Smooth muscle cell (in vitro differentiated cells): ENCODE measurements around the gene VPREB3. TPM values are rescaled to one million over a fixed set of nuclear protein-coding genes. Genes with fewer than 3 reads are reported as not detected.

ENCODE experiments used
- DNase-seq: peaks from one replicate; lab custom pipeline; 2025; ENCODE audit not compliant: unreplicated experiment; lab: John Stamatoyannopoulos, UW
- H2AFZ ChIP-seq: fragments of 200-600 bp; sonication (generic); 2 replicates; pipeline ENCODE4 v1.6.0; 2016; ENCODE audit warnings: antibody characterized with exemption, low read depth, mild to moderate bottlenecking
- H3F3A ChIP-seq: fragments of 200-600 bp; sonication (generic); 2 replicates; pipeline ENCODE4 v1.6.0; 2017; ENCODE audit warnings: antibody characterized with exemption, low read depth
- H3K27ac ChIP-seq: fragments of 200-600 bp; sonication (generic); 2 replicates; pipeline ENCODE4 v1.5.1; 2016; ENCODE audit warnings: low read depth, mild to moderate bottlenecking
- H3K27me3 ChIP-seq: fragments of 200-600 bp; sonication (generic); 2 replicates; pipeline ENCODE4 v1.6.1; 2016; ENCODE audit warnings: low read depth, mild to moderate bottlenecking
- H3K36me3 ChIP-seq: fragments of 200-600 bp; sonication (generic); 2 replicates; pipeline ENCODE4 v1.5.1; 2016; ENCODE audit warnings: low read depth
- H3K4me1 ChIP-seq: fragments of 200-600 bp; sonication (generic); 2 replicates; pipeline ENCODE4 v1.5.1; 2016; ENCODE audit warnings: low read depth
- H3K4me2 ChIP-seq: fragments of 200-600 bp; sonication (generic); 2 replicates; pipeline ENCODE4 v1.6.0; 2016; ENCODE audit warnings: mild to moderate bottlenecking
- H3K4me3 ChIP-seq: fragments of 200-600 bp; sonication (generic); 2 replicates; pipeline ENCODE4 v1.5.1; 2016; ENCODE audit warnings: mild to moderate bottlenecking
- H3K79me2 ChIP-seq: fragments of 200-600 bp; sonication (generic); 2 replicates; pipeline ENCODE4 v1.6.0; 2016; ENCODE audit warnings: low read depth, mild to moderate bottlenecking
- H3K9ac ChIP-seq: fragments of 200-600 bp; sonication (generic); 2 replicates; pipeline ENCODE4 v1.6.0; 2016; ENCODE audit warnings: low read depth
- H3K9me3 ChIP-seq: fragments of 200-600 bp; sonication (generic); replicated peaks from 2 replicates; pipeline ENCODE4 v1.5.1; 2016; ENCODE audit warnings: low read depth
- H4K20me1 ChIP-seq: fragments of 200-600 bp; sonication (generic); 2 replicates; pipeline ENCODE4 v1.6.0; 2016; ENCODE audit warnings: low read depth
- WGBS: methylation state at CpG from one replicate; pipeline ENCODE4 v1.1.7; 2016; ENCODE audit warnings: low lambda C conversion rate; 5-methylcytosine and 5-hydroxymethylcytosine counted together
- polyA plus RNA-seq: library from polyadenylated mRNA; unstranded; fragments of >200 nt; fragmentation: Nextera tagmentation; extraction: Ambion mirVana; gene quantifications from 2 replicates; pipeline ENCODE4 v1.2.1, GENCODE V29; 2016
- total RNA-seq: library from RNA; depleted of rRNA; stranded (reverse); fragments of >200 nt; gene quantifications from 2 replicates; pipeline ENCODE4 v1.2.3, GENCODE V29; 2014
- TF ChIP-seq, protein P1 (sequence below): fragments of 200-600 bp; sonication (generic); IDR thresholded peaks from 2 replicates; pipeline ENCODE4 v1.5.1; 2017; ENCODE audit warnings: borderline replicate concordance, mild to moderate bottlenecking, antibody characterized with exemption; ENCODE audit not compliant: insufficient read depth, poor library complexity, severe bottlenecking

The VPREB3 gene
- total and polyA plus RNA-seq, 2 experiments from 2014 or later = not detected

DNA sequence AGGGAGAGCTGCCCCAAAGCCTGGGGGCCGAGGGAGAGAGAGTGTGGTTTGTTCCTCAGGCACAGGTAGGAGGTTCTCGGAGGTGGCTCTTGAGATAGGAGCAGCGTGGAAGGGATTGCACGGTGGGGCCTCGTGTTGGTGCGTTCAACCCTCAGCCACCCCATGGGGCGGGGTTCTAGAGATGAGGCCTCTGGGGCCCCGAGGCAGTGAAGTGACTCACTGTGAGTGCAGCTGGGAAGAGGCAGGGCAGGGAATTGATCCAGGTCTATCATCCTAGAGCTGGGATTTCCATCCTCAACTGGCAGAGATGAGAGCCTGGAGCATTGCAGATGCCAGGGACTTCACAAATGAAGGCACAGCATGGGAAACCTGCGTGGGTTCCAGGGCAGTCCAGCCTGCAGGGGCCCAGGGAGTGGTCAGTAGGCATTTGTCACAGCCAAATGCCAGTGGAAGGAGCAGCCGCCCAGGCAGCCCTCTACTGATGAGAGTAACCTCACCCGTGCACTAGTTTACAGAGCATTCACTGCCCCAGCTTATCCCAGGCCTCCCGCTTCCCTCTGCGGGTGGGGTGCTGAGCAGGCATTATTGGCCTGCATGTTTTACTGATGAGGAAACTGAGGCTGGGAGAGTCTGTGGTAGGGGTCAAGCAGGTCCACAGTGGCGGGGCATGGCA is 27.4 kb upstream of the VPREB3 start:
- no peak for DNase-seq
- no peak overlapping the region for H2AFZ ChIP-seq
- no peaks in the 10 kb centered on the region for H3K79me2 ChIP-seq
- no peaks in the 10 kb centered on the region for H3K27me3 ChIP-seq
- H3K9me3 ChIP-seq = no peaks in the 10 kb centered on the region
- 63% methylated on average over 14 of the region's 14 CpGs for WGBS
- H3K4me1 ChIP-seq = peaks cover 5% of the 10 kb centered on the region
- H3K27ac ChIP-seq = no peak overlapping the region
- no peaks in the 10 kb centered on the region for H3F3A ChIP-seq
- H3K4me2 ChIP-seq = peak overlapping the region; percentile 51
- TF ChIP-seq, protein P1, sequence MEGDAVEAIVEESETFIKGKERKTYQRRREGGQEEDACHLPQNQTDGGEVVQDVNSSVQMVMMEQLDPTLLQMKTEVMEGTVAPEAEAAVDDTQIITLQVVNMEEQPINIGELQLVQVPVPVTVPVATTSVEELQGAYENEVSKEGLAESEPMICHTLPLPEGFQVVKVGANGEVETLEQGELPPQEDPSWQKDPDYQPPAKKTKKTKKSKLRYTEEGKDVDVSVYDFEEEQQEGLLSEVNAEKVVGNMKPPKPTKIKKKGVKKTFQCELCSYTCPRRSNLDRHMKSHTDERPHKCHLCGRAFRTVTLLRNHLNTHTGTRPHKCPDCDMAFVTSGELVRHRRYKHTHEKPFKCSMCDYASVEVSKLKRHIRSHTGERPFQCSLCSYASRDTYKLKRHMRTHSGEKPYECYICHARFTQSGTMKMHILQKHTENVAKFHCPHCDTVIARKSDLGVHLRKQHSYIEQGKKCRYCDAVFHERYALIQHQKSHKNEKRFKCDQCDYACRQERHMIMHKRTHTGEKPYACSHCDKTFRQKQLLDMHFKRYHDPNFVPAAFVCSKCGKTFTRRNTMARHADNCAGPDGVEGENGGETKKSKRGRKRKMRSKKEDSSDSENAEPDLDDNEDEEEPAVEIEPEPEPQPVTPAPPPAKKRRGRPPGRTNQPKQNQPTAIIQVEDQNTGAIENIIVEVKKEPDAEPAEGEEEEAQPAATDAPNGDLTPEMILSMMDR = no peak
- H3K36me3 ChIP-seq = no peaks in the 10 kb centered on the region
- no peak overlapping the region for H3K4me3 ChIP-seq
- H4K20me1 ChIP-seq = no peaks in the 10 kb centered on the region
- H3K9ac ChIP-seq = no peak overlapping the region

DNA sequence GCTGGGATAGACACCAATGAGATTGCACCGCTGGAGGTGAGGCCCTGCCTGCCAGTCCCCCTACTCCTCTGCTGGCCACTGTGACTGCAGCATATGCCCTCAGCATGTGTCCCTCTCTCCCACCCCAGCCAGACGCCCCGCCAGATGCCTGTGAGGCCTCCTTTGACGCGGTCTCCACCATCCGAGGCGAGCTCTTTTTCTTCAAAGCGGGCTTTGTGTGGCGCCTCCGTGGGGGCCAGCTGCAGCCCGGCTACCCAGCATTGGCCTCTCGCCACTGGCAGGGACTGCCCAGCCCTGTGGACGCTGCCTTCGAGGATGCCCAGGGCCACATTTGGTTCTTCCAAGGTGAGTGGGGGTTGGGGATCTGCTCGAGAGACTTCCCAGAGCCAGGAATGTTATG is 26.8 kb upstream of the VPREB3 start:
- TF ChIP-seq, protein P1 = no peak
- Histone ChIP-seq H3K27me3 (no peaks in the 10 kb centered on the region), H3F3A (no peaks in the 10 kb centered on the region), H3K9ac (no peak overlapping the region), H3K9me3 (no peaks in the 10 kb centered on the region), H4K20me1 (no peaks in the 10 kb centered on the region), H3K36me3 (no peaks in the 10 kb centered on the region), H3K4me1 (no peaks in the 10 kb centered on the region), H3K79me2 (no peaks in the 10 kb centered on the region), H3K27ac (no peak overlapping the region), H3K4me3 (no peak overlapping the region), H2AFZ (no peak overlapping the region), H3K4me2 (no peak overlapping the region)
- WGBS = 85% methylated on average over 15 of the region's 15 CpGs
- no peak for DNase-seq

DNA sequence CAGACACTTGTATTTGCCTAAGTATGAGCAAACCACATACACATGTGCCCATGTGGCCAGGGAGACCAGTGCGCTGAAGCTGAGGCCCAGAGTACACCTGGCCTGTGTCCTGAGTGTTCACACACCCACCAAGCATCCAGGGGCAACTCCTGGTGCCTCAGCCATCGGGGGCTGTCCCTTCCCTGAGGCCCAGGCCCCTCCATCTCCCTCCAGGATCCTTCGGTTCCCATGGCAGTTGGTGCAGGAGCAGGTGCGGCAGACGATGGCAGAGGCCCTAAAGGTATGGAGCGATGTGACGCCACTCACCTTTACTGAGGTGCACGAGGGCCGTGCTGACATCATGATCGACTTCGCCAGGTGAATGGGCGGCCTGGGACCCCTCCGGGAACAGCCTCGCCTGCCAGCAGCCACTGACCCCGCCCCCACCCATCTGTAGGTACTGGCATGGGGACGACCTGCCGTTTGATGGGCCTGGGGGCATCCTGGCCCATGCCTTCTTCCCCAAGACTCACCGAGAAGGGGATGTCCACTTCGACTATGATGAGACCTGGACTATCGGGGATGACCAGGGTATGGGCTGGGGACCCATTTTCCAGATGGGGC is 26.0 kb upstream of the VPREB3 start:
- WGBS = 88% methylated on average over 20 of the region's 20 CpGs
- Histone ChIP-seq H3K4me1 (no peaks in the 10 kb centered on the region), H3K36me3 (no peaks in the 10 kb centered on the region), H2AFZ (no peak overlapping the region), H3K9me3 (no peaks in the 10 kb centered on the region), H3K27ac (no peak overlapping the region), H4K20me1 (no peaks in the 10 kb centered on the region), H3K4me3 (no peak overlapping the region), H3K79me2 (no peaks in the 10 kb centered on the region), H3F3A (no peaks in the 10 kb centered on the region), H3K27me3 (no peaks in the 10 kb centered on the region), H3K4me2 (no peak overlapping the region), H3K9ac (no peak overlapping the region)
- DNase-seq = no peak
- TF ChIP-seq, protein P1 = no peak

DNA sequence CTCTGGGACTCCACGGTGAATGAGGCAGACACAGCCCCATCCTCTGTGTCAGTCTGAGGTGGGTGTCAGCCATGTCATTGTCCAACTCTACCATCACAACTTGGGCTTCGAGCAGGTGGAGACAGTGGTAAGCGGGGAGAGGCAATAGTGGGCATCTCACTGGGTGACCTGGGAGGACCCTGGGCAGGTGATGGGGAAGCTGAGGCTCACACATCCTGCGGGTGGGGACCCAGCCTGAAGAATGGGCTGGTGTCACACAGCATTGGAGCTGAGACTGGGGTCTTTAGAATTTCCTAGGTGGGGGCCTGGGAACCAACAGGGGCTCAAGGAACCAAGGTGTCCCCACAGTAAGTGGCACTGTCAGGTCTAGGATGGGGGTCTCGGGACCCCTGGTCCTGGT is 25.5 kb upstream of the VPREB3 start:
- TF ChIP-seq, protein P1 = no peak
- no peaks in the 10 kb centered on the region for H3K79me2 ChIP-seq
- no peak overlapping the region for H2AFZ ChIP-seq
- DNase-seq = no peak
- WGBS = 94% methylated on average over 5 of the region's 5 CpGs
- H3K36me3 ChIP-seq = no peaks in the 10 kb centered on the region
- peaks cover 2% of the 10 kb centered on the region for H3K4me1 ChIP-seq
- no peaks in the 10 kb centered on the region for H3F3A ChIP-seq
- no peak overlapping the region for H3K4me2 ChIP-seq
- H3K9ac ChIP-seq = no peak overlapping the region
- H3K27ac ChIP-seq = no peak overlapping the region
- H3K9me3 ChIP-seq = no peaks in the 10 kb centered on the region
- H3K27me3 ChIP-seq = no peaks in the 10 kb centered on the region
- no peak overlapping the region for H3K4me3 ChIP-seq
- no peaks in the 10 kb centered on the region for H4K20me1 ChIP-seq
